WTC11 (cell line): Measurements from ENCODE around the gene DOCK1. TPM values are rescaled to one million over a fixed set of nuclear protein-coding genes. Genes with fewer than 3 reads are reported as not detected.

ENCODE experiments used
- ATAC-seq: fragments of 200-7000 bp; cut with Tn5 transposase; 2 replicates; pipeline ENCODE4 v1.10.0; 2021; ENCODE audit warnings: mild to moderate bottlenecking, moderate library complexity
- CTCF ChIA-PET: fragments of 300-600 bp; sonication (Branson Sonifier 250); formaldehyde crosslinking; loops from one replicate; lab custom pipeline; 2021; ENCODE audit warnings: antibody characterized with exemption; lab: Charles Lee
- POLR2A ChIA-PET: fragments of 350-600 bp; sonication (Branson Sonifier 250); formaldehyde crosslinking; loops from one replicate; lab custom pipeline; 2021; ENCODE audit warnings: antibody characterized with exemption; lab: Charles Lee
- DNase-seq: peaks from one replicate; pipeline ENCODE4 v3.0.0; 2021; ENCODE audit warnings: low spot score
- H3K27ac Mint-ChIP-seq: 2 replicates; pipeline ENCODE4 v1.8.0; 2021; ENCODE audit warnings: mixed read lengths
- H3K27me3 Mint-ChIP-seq: 2 replicates; pipeline ENCODE4 v1.8.0; 2021; ENCODE audit warnings: low read depth, mild to moderate bottlenecking, moderate library complexity, mixed read lengths
- H3K36me3 Mint-ChIP-seq: 2 replicates; pipeline ENCODE4 v1.8.0; 2021; ENCODE audit warnings: mixed read lengths
- H3K4me1 Mint-ChIP-seq: 2 replicates; pipeline ENCODE4 v1.8.0; 2022; ENCODE audit warnings: mixed read lengths
- H3K4me3 Mint-ChIP-seq: 2 replicates; pipeline ENCODE4 v1.8.0; 2021; ENCODE audit warnings: mild to moderate bottlenecking, moderate library complexity, mixed read lengths
- H3K9me3 Mint-ChIP-seq: 2 replicates; pipeline ENCODE4 v1.8.0; 2021; ENCODE audit warnings: mixed read lengths
- AR ChIP-seq: fragments of 250-450 bp; sonication (Bioruptor Pico); IDR thresholded peaks from 2 replicates; pipeline ENCODE4 v1.9.0; 2021; ENCODE audit warnings: mild to moderate bottlenecking
- E2F5 ChIP-seq: sonication (generic); formaldehyde crosslinking; IDR thresholded peaks from 2 replicates; pipeline ENCODE4 v1.8.1; 2022; ENCODE audit warnings: mild to moderate bottlenecking, moderate library complexity, missing genetic modification reagents
- FOXK1 ChIP-seq: sonication (generic); formaldehyde crosslinking; IDR thresholded peaks from 2 replicates; pipeline ENCODE4 v1.8.0; 2022; ENCODE audit warnings: mild to moderate bottlenecking, moderate library complexity, missing genetic modification reagents
- HMGA2 ChIP-seq: fragments of 250-450 bp; sonication (Bioruptor Pico); IDR thresholded peaks from 2 replicates; pipeline ENCODE4 v1.4.0; 2021; ENCODE audit warnings: mild to moderate bottlenecking, moderate library complexity
- JAZF1 ChIP-seq: fragments of 250-450 bp; sonication (Bioruptor Pico); IDR thresholded peaks from 2 replicates; pipeline ENCODE4 v1.9.0; 2021; ENCODE audit warnings: moderate library complexity, mild to moderate bottlenecking, inconsistent platforms
- NFATC4 ChIP-seq: fragments of 250-450 bp; sonication (Bioruptor Pico); IDR thresholded peaks from 2 replicates; pipeline ENCODE4 v1.9.0; 2021; ENCODE audit warnings: mild to moderate bottlenecking
- PRDM15 ChIP-seq: sonication (generic); formaldehyde crosslinking; IDR thresholded peaks from 2 replicates; pipeline ENCODE4 v1.8.0; 2022; ENCODE audit warnings: missing genetic modification reagents
- PRRX2 ChIP-seq: fragments of 250-450 bp; sonication (Bioruptor Pico); IDR thresholded peaks from 2 replicates; pipeline ENCODE4 v1.8.0; 2021; ENCODE audit warnings: mild to moderate bottlenecking
- SMAD4 ChIP-seq: sonication (generic); formaldehyde crosslinking; IDR thresholded peaks from 2 replicates; pipeline ENCODE4 v1.8.0; 2022; ENCODE audit warnings: mild to moderate bottlenecking, missing genetic modification reagents
- TEAD1 ChIP-seq: sonication (generic); formaldehyde crosslinking; IDR thresholded peaks from 2 replicates; pipeline ENCODE4 v1.8.0; 2022; ENCODE audit warnings: mild to moderate bottlenecking, missing genetic modification reagents
- USF1 ChIP-seq: sonication (generic); formaldehyde crosslinking; IDR thresholded peaks from 2 replicates; pipeline ENCODE4 v1.8.0; 2022; ENCODE audit warnings: mild to moderate bottlenecking, missing genetic modification reagents
- ZBTB43 ChIP-seq: sonication (generic); formaldehyde crosslinking; IDR thresholded peaks from 2 replicates; pipeline ENCODE4 v1.8.1; 2023; ENCODE audit warnings: mild to moderate bottlenecking, missing genetic modification reagents
- ZNF425 ChIP-seq: fragments of 250-450 bp; sonication (Bioruptor Pico); conservative IDR thresholded peaks from 2 replicates; pipeline ENCODE4 v1.9.0; 2021; ENCODE audit warnings: mild to moderate bottlenecking
- ZNF671 ChIP-seq: fragments of 250-450 bp; sonication (Bioruptor Pico); IDR thresholded peaks from 2 replicates; pipeline ENCODE4 v1.8.0; 2021; ENCODE audit warnings: mild to moderate bottlenecking
- total RNA-seq: library from RNA; stranded (reverse); gene quantifications from 3 replicates; pipeline ENCODE4 v1.2.3, GENCODE V29; 2021
- TF ChIP-seq, protein P1 (sequence below): sonication (generic); formaldehyde crosslinking; IDR thresholded peaks from 2 replicates; pipeline ENCODE4 v1.8.0; 2023; ENCODE audit warnings: missing genetic modification reagents

DOCK1 gene
- total RNA-seq, 1 experiment from 2014 or later = 52.1 TPM

- H3K9me3 Mint-ChIP-seq = no peaks in the 10 kb centered on the region
- POLR2A ChIA-PET = no interaction called here
Measured at GRCh38 chr10:126926568-126926967, 21.3 kb downstream of the DOCK1 start.

DNA sequence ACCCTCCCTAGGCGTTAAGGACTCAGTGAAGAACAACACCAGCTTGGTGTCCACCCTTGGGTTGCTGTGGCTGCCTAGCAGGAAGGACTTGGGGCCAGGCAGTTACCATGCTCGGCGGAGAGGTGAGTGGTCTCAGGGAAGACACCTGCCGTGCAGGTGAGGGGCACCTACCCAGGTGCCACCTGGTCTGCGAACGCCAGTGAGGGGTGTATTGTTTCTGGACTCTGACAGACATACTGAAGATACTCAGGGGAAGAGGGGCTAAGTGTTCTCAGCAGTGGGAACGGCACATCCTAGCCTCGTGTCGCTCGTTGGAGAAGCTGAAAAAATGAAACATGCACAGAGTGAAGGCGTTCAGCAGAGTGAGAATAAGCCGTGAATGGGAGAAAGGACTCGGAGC, 22.6 kb downstream of the DOCK1 start:
- ChIA-PET POLR2A (no interaction called here), CTCF (interaction anchor here (1.3 kb wide), 1 partner anchor 20 kb away, joined by 3 read pairs; no protein-coding TSS in a partner anchor)
- Mint-ChIP-seq H3K27ac (peak overlapping the region; percentile 20), H3K4me1 (peaks cover 10% of the 10 kb centered on the region), H3K27me3 (no peaks in the 10 kb centered on the region), H3K9me3 (no peaks in the 10 kb centered on the region), H3K4me3 (no peak overlapping the region), H3K36me3 (peaks cover 35% of the 10 kb centered on the region)
- DNase-seq = no peak
- no peak for ATAC-seq
- TF ChIP-seq FOXK1 (no peak), SMAD4 (no peak), HMGA2 (no peak), ZNF671 (CRISPR knock-in tag) (no peak), JAZF1 (CRISPR knock-in tag) (no peak), USF1 (CRISPR knock-in tag) (no peak), ZNF425 (CRISPR knock-in tag) (no peak), E2F5 (CRISPR knock-in tag) (no peak), PRRX2 (CRISPR knock-in tag) (no peak), NFATC4 (CRISPR knock-in tag) (no peak)

More at GRCh38 chr10:126926568-126926967, 21.3 kb downstream of the DOCK1 start:
- TF ChIP-seq ZBTB43 (CRISPR knock-in tag) (no peak), TEAD1 (CRISPR knock-in tag) (no peak), AR (no peak), PRDM15 (CRISPR knock-in tag) (no peak)
- TF ChIP-seq, protein P1, sequence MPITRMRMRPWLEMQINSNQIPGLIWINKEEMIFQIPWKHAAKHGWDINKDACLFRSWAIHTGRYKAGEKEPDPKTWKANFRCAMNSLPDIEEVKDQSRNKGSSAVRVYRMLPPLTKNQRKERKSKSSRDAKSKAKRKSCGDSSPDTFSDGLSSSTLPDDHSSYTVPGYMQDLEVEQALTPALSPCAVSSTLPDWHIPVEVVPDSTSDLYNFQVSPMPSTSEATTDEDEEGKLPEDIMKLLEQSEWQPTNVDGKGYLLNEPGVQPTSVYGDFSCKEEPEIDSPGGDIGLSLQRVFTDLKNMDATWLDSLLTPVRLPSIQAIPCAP (CRISPR knock-in tag) = no peak
- TF ChIP-seq, all 79 proteins: peak for 0
- Mint-ChIP-seq H3K4me3 (no peak overlapping the region), H3K27me3 (no peaks in the 10 kb centered on the region), H3K27ac (no peak overlapping the region), H3K4me1 (peaks cover 10% of the 10 kb centered on the region), H3K36me3 (peaks cover 30% of the 10 kb centered on the region)
- ATAC-seq (no peak), DNase-seq (no peak)
- CTCF ChIA-PET = no interaction called here
